NB4 (cell line): Measurements from ENCODE around the gene PRKD3.

Experiments
- CTCF ChIP-seq: IDR thresholded peaks from one replicate; pipeline ENCODE4 v1.5.1; 2012; ENCODE audit warnings: low read depth, low read length
- MAX ChIP-seq: IDR thresholded peaks from 2 replicates; pipeline ENCODE4 v1.6.1; 2011; ENCODE audit warnings: low read depth, low read length
- MYC ChIP-seq: IDR thresholded peaks from 2 replicates; pipeline ENCODE4 v1.6.1; 2011; ENCODE audit warnings: low read depth, low read length
- POLR2A ChIP-seq: IDR thresholded peaks from 2 replicates; pipeline ENCODE4 v1.6.1; 2011; ENCODE audit warnings: mild to moderate bottlenecking; ENCODE audit not compliant: insufficient read length; ENCODE audit errors: extremely low read depth

- TF ChIP-seq CTCF (no peak), POLR2A (no peak), MAX (no peak), MYC (no peak)
Observed at GRCh38 chr2:37332560-37332959, 7.9 kb upstream of the PRKD3 start.
